Subcutaneous adipose tissue (tissue), 4 donors: Measurements from ENCODE around the gene GFOD1. TPM values are rescaled to one million over a fixed set of nuclear protein-coding genes. Genes with fewer than 3 reads are reported as not detected.

ENCODE experiments used
- total RNA-seq, 4 donors: library from RNA; depleted of rRNA; stranded (reverse); fragments of >200 nt; gene quantifications; one replicate each; pipeline ENCODE4 v1.1.0, GENCODE V29; 2016
- TF ChIP-seq, protein P1 (sequence below): fragments of 450-650 bp; IDR thresholded peaks from one replicate; pipeline ENCODE4 v1.5.1; 2016; ENCODE audit warnings: low read depth, mild to moderate bottlenecking, control low read depth, antibody characterized with exemption, moderate library complexity

The GFOD1 gene
- total RNA-seq, 4 donors from 2014 or later: 26.2 to 68.9 (median 29.1) TPM

DNA sequence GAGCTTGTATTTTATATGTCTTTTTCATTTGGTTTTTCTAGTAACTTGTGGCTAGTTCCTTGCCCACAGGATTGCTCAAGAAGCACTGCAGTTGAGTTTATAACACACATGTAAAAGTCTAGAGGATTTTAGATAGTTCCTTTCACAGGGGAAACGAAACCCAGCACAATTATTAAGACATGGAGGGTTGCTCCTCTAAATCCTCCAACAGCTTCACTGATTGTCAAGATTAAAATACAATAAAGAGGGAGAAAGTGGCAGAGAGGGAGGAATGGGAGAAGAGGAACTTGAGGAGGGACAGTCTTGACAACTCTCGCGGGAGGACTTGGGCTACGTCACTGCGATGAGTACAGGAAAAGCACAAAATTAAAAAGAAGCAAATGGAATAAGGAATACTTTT is 149.4 kb downstream of the GFOD1 start:
- TF ChIP-seq, protein P1, sequence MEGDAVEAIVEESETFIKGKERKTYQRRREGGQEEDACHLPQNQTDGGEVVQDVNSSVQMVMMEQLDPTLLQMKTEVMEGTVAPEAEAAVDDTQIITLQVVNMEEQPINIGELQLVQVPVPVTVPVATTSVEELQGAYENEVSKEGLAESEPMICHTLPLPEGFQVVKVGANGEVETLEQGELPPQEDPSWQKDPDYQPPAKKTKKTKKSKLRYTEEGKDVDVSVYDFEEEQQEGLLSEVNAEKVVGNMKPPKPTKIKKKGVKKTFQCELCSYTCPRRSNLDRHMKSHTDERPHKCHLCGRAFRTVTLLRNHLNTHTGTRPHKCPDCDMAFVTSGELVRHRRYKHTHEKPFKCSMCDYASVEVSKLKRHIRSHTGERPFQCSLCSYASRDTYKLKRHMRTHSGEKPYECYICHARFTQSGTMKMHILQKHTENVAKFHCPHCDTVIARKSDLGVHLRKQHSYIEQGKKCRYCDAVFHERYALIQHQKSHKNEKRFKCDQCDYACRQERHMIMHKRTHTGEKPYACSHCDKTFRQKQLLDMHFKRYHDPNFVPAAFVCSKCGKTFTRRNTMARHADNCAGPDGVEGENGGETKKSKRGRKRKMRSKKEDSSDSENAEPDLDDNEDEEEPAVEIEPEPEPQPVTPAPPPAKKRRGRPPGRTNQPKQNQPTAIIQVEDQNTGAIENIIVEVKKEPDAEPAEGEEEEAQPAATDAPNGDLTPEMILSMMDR: no peak

DNA sequence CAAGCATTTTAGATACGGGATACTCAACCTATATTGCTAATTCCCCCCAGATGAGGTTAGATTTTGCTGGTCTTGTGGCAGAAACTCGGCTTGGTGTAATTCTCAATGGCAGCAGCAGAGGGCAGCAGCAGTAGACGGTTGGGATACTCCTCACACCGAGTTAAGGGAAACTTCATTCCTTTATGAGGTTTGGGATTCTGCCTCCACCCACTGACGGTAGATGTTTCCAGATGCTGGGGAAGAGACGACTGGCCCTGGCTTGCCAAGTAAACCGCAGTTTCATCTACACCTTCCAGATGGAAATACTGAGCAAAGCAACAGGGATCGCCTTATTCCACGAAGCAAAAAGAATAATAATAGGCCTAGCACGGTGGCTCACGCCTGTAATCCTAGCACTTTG is 150.8 kb downstream of the GFOD1 start:
- TF ChIP-seq, protein P1: no peak

DNA sequence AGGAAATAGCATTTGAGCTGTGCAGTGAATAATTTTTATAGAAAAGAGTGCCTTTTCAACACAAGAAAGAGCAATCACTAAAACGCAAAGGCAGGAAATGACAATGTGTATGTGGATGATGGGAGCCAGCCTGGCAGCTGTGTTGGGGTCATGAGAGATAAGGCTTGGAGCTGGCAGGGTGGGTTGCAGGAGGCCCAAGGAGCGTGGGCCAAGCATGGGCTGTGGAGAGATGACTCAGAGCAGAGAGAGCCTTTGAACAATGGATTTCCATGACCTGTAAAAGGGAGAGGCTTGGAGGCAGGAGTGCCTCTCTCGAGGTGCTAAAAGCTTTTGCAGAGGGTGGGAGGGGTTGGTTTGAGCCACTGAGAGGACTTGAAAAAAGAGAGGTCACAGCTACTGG is 152.4 kb downstream of the GFOD1 start:
- TF ChIP-seq, protein P1: no peak

DNA sequence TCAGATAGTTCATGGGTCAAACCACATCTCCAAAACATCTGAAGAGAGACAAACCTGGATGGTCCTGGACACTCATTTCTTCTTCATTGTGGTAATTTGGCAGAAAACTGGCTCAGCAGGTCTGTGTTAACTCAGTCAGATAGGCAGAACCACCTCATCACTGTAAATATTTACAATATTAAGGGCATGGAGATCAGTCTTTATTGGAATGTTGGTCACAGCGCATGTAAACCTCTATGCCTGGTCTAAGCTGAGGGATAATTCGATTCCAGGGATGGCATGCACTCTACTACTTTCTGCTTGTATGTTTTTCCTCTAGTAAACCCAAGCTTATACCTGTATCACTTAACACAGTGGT is 155.1 kb downstream of the GFOD1 start:
- TF ChIP-seq, protein P1: no peak

DNA sequence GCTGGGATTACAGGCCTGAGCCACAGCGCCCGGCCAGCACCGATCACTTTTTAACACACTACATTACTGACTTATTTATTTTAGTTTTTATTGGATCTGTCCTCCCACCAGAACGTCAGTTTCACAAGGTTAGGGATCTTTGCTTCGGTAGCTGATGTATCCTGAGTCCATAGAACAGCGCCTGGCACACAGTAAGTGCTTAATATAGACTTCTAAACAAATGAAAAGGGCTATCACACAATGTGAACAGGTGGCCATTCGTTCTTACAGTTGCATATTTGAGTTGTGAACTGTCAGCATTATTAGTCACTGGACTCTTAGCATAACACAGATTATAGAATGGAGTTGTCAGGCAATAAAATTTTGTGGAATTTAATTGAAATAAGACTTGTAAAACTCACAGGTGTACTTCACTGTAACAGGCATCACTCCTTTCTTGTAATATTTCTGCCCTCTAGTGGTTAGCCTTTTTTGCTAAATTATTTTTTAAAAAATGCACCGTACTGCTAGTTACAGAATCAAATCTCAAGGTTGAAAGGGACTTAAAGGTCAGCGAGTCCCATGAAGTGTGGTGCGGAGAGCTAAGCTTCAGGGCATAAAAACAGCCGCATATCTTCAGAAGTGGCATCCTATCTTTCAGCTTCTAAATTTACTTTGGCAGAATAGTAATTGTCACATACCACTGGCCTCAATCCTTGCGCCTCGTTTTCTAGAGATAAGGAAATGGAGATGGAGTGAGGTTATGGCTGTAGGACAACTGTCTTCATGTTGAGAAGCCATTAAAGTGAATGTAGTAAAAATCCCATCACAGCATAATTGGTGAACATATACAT is 155.7 kb downstream of the GFOD1 start:
- TF ChIP-seq, protein P1: no peak

DNA sequence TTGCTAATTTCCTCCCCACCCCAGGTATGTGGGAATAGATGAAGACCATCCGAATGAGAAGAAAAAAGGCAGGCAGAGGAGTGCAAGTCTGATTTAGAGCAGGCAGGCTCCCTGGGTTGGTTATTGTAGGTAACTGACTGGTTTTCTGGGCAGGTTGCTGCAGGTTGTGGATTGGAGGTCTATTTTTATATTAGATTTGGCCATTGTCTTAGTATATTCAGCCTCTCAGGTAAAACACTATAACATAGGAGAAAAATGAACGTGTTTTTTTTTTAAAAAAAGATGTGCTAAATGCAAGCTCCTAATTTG is 158.6 kb downstream of the GFOD1 start:
- TF ChIP-seq, protein P1: no peak

DNA sequence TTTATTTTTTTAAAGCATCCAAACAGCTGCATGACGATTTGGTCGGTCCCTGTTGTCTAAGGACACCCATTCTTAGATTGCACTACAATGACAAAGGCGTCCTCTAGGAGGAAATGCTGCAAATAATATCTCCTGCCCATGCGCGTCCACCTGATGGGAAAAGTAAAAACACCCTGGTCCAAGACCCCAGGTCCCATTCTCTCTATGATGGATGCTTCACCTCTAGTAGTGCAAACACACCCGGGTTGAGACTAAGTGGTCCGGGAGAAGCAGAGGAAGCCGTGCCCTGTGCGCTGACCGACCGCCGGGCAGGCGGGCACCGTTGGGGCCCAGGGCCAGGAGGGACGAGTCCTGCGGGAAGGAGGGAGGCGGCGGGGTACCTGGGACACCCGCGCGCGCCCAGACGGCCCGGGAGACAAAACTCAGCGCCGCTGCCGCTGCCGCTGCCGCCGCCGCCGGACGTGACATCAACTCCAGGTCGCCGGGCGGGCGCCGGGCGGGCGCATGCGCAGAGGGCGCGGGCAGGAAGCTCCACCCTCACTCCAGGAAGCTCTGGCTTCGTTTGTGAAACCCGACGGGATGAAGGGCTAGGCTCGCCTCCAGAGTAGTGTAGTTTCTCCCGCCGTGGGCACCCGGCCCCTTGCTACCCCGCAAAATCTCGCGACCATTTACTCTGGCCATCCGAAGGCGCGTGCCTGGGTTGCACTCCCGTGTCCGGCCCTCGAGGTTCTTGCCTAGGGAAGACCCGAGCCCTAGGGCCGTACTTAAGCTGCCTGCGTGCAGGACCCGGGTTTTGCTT is 159.1 kb downstream of the GFOD1 start, which contains the start of gene TBC1D7:
TSS of gene TBC1D7 (minus strand) at position 462 of the 799 bp plus-strand sequence. CDS start 1,639 bp downstream, outside the sequence.
- TF ChIP-seq, protein P1: no peak
